HUDEP-2 (cell line): ENCODE results near the gene PDZD4.

Source experiments
- DNase-seq, 76 experiments: peaks; one replicate each; lab custom pipeline; 2025; ENCODE audit not compliant: unreplicated experiment in 76 of 76; lab: John Stamatoyannopoulos, UW

Gene PDZD4

DNA sequence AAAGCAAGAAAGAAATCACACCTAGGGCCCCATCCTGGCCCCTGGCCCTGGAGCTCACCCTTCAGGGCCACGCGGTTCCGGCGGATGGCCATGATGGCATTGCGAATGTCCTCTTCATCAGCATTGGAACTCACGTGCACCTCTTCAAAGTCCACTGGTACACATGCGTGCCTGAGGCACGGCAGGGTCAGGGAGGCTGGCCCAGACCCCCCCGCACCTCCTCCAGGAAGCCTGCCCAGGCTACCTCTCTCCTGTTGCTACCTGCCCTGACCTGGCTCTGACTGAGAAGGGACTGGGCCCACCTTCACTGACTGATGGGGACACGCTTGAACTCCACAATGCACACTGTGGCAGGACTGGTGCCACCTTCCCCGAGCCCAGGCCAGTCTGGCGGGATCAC lies 40.7 kb downstream of the PDZD4 start:
- DNase-seq, result no peak

DNA sequence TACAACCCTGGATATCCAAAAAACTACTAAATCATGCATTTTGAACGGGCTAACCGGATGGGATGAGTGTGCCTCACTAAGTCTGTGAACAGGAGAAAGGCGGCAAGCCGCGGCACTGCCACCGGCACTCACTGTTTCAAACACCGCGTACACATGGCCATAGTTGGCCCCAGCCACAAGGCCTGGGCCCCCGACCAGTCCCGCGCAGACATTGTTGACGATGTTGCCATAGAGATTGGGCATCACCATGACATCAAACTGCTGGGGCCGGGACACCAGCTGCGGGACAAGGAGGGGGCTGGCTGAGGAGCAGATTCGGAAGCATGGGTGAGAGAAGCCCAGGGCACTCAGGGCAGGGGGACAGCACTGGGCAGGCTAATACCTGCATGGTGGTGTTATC lies 43.7 kb downstream of the PDZD4 start:
- no peak for DNase-seq

DNA sequence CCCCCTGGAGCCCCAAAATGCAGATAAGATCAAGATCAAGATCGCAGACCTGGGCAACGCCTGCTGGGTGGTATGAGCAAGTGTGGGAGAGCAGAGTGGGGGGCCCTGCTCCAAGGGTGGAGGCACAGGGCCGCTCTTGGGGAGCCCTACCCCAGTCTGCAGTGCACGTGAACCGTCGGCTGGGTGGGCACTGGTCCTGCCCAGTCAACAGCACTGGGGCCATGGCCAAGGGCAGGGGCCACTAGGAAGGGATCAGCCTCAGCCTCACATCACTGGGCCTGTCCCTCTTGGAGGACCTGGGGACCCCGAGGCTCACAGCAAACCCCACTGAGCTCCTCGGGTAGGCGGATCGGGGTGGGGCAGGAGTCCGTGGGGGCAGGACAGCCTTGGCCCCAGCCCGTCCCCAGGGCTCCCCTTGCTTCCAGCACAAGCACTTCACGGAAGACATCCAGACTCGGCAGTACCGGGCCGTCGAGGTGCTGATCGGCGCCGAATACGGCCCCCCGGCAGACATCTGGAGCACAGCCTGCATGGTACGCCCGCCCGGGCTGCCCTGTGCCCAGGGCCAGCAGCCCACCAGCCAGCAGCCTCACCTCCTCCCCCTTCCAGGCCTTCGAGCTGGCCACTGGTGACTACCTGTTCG lies 45.9 kb downstream of the PDZD4 start:
- DNase-seq, result no peak

DNA sequence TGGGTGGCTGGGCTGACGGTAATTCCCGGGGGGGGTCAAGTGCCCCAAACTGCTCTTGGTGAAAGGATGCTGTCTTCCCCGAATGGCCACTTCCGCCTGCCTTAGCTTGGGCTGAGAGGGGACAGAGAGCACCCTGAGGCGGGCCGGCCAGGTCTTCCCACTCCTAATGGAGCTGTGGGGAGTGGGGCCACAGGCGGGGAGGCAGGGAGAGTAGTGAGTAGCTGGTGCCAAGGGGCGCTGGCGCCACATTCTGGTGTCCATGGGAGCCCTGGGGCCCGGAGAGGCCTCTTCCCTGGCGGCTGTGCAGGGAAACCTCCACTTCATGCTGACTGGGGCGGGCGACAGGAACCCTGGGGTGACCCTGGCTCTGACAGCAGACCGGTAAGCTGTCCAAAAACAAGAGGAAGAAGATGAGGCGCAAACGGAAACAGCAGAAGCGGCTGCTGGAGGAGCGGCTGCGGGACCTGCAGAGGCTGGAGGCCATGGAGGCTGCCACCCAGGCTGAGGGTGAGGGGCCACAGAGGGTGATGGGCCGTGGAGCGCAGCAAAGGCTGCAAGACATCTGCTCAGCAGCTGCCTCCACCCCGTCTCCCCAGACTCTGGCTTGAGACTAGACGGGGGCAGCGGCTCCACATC lies 46.8 kb downstream of the PDZD4 start:
- DNase-seq, result no peak

DNA sequence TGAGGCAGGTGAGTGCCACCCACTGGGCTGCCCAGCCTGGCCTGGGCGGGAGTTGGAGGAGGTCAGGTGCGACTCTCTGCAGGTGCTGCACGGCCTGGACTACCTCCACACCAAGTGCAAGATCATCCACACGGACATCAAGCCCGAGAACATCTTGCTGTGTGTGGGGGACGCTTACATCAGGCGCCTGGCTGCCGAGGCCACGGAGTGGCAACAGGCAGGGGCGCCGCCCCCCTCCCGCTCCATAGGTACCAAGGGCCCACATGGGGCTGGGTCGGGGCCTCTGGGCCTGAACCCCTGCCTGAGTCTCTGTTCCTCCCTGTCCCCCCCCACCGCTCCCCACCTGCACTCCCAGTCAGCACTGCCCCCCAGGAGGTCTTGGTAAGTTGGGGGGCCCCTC lies 47.5 kb downstream of the PDZD4 start:
- DNase-seq, result no peak

DNA sequence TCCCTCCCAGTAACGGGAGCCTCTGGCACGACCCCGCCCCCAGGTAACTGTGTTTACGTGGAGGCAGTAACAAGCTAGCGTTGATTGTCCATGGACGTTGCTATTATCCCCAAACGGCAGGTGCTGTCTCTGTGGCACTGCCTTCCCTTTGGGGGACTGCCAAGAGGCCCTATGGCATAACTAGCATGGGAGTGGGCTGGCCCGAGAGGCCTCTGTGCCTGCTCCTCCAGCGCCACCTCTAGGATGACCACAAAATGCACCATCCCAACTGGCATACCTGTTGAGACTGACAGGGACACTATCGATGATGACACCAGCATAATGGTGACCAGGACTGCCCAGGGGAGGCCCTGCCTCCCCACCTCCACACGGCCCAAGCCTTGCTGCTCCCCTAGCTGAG lies 48.0 kb downstream of the PDZD4 start:
- peak in 5 of 76 experiments; percentile 1 to 14 (median 8) for DNase-seq

DNA sequence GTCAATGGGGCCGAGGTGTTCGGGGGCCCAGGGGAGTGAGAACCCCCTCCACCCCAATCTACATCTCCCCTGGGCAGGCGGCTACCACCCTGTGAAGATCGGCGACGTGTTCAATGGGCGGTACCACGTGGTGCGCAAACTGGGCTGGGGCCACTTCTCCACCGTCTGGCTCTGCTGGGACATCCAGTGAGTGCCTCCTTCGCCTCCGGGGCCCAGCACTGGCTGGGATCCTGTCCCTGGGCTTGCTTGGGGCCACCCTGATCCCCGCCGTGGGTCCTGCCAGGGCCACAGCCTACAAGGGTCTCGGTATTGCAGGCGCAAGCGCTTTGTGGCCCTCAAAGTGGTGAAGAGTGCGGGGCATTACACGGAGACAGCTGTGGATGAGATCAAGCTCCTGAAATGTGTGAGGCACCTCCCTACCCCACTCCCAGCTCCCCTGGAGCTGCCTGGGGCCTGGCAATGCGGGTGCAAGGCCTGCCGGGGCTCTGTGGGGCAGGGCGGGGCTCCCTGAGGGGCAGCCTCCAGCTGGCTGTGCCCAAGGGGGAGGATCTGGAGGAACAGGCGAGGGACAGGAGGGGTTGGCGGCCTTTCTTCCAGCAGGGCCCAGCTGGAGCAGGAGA lies 48.8 kb downstream of the PDZD4 start:
- DNase-seq, result peak in 1 of 76 experiments; percentile 2

DNA sequence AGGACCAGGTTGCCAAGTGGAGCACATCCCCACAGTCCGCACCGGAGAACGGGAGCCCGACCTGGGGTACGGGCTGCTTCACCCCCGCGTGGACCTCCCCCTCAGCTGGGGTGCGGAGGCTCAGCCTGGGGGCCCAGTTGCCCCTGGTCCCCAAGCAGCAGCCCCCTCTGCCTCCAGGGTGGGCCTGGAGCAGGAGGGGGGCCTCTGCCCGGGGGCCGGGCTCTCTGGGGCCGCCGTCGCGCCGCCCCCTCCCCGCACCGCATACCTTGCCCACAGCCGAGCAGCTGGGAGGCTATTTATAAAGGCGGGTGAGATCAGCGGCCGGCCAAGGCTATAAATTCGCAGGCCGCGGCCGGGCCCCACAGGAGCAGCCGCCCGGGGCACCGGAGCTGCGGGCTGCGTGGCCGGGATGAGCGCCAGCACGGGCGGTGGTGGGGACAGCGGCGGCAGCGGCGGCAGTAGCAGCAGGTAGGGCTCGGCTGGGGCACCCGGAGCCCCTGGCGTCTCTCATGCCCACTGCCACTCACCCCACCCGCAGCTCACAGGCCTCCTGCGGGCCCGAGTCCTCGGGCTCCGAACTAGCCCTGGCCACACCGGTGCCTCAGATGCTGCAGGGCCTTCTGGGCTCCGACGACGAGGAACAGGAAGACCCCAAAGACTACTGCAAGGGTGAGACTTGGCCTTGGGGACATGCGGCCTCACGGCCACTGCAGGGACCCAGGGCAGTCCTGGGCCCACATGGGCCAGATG lies 49.5 kb downstream of the PDZD4 start, which contains the start of gene SRPK3:
TSS of gene SRPK3 (plus strand) at position 364 of the 750 bp plus-strand sequence. CDS start at position 410, 46 bp downstream.
- no peak for DNase-seq

DNA sequence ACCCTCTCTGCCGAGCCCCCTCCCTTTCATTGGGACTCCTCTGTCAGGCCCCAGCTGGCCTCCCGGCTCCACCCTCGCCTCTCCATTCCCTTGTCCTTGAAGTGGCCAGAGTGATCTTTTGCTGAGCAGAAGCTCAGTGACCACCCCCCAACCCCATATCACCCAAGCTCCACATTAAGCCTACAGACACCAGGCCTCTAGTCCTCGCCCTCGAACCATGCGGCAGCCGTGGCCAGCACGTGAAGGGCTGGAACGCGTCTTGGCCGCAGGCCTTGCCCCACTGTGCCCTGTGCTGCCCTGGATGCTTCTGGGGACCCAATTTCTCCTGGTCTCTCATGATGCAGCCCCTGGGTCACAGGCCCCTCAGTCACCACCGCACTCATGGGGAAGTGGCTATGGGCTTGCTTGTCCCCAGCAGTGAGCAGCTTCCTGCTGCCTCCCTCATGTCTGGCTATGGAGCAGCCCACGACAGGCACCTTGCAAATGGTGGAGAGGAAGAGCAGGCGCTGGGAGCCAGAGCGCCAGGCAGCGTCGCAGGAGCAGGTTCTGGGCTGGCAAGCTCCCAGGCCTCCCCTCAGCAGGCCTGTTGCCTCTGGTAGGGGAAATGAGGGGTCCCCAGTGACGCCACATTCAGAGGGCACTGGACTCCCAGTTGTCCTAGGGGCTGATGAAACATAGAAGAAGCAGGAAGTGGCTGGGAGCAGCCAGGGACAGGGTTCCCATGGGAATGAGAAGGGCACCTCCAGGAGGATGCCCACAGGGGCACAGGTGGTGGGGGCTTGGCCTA lies 50.3 kb downstream of the PDZD4 start:
- no peak for DNase-seq

DNA sequence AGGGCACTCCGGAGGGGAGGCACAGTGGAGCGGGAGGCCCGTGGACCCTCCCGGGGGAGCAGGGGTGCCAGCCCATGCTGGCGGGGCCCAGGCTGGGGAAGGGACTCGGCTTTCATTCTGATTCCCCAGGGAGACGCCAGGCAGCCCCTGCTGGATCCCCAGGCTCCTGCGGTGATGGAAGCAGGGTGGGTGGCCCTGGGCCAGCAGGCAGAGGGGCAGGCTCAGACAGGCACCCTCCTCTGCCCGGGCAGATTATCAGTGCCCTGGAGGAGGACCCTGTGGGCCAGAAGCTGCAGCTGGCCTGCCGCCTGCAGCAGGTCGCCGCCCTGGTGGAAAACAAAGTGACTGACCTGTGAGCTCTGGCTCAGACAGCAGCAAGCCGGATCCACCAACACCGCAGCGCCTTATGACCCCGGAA lies 51.7 kb downstream of the PDZD4 start:
- DNase-seq, result peak in 7 of 76 experiments; percentile 1 to 24 (median 18)

DNA sequence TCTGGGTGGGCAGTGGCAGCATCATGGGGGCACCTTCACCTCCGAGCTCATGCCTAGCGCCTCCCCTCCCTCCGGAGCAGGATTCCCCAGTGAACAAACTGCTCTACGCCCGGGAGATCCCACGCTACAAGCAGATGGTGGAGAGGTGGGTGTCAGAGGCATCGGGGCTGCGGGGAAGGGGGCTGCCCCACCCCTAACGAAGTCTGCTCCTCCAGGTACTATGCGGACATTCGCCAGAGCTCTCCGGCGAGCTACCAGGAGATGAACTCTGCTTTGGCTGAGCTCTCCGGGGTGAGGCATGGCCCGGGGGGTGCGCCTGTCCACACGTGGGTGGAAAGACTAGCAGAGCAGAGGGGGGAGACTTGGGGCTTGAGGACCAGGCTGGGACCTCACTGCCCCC lies 52.2 kb downstream of the PDZD4 start:
- DNase-seq, result no peak

DNA sequence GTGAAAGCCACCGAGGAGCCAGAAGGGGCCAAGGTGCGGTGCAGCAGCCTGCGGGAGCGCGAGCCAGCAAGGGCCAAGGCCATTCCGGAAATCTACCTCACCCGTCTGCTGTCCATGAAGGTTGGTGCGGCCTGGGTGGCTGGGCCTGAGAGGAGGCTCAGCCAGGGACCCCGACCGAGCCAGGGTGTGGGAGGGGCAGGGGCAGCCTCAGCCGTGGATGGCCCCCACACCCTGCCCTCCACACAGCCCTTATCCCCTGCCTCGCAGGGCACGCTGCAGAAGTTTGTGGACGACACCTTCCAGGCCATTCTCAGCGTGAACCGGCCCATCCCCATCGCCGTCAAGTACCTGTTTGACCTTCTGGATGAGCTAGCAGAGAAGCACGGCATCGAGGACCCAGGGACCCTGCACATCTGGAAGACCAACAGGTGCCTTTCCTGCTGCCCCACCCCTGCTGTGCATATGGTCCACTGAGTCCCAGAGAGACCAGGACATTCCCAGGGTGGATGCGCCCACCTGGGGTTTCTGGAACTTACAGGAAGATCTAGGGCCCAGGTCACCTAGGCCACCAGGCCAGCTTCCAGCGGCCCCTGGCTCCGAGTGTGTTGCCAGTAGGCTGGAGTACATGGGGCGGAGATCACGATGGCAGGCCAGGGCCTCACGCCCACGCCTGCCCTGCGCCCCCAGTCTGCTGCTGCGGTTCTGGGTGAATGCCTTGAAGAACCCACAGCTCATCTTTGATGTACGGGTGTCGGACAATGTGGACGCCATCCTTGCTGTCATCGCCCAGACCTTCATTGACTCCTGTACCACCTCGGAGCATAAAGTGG lies 52.9 kb downstream of the PDZD4 start:
- no peak for DNase-seq

DNA sequence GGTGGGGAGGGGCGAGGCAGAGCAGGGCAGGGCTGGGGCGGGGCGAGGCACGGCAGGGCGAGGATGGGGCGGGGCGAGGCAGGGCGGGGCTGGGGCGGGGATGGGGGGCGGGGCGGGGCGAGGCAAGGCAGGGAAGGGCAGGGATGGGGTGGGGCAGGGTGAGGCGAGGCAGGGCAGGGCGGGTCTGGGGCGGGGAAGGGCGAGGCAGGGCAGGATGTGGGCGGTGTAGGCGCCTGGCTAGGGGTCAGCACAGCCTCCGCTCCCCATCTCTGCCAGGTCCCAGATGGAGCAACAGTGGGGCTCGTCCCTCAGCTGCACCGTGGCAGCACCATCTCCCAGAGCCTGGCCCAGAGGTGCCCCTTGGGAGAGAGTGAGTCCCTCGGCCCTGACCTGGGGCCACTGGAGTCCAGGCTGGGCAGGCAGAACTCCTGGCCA lies 53.7 kb downstream of the PDZD4 start:
- DNase-seq, result peak in 1 of 76 experiments; percentile 13

DNA sequence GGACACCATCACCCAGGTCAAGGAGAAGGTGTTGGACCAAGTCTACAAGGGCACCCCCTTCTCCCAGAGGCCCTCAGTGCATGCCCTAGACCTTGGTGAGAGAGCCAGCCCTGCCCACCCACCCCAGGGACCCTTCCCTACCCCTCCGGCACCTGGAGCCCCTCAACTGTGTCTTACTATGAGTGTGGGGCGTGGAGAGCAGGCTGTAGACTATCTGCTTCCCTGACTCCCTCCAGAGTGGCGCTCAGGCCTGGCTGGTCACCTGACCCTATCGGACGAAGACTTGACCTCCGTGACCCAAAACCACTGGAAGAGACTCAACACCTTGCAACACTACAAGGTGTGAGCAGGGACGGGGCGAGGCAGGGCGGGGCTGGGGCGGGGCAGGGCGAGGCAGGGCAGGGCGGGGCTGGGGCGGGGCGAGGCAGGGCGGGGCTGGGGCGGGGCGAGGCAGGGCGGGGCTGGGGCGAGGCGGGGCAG lies 54.2 kb downstream of the PDZD4 start:
- DNase-seq, result no peak

DNA sequence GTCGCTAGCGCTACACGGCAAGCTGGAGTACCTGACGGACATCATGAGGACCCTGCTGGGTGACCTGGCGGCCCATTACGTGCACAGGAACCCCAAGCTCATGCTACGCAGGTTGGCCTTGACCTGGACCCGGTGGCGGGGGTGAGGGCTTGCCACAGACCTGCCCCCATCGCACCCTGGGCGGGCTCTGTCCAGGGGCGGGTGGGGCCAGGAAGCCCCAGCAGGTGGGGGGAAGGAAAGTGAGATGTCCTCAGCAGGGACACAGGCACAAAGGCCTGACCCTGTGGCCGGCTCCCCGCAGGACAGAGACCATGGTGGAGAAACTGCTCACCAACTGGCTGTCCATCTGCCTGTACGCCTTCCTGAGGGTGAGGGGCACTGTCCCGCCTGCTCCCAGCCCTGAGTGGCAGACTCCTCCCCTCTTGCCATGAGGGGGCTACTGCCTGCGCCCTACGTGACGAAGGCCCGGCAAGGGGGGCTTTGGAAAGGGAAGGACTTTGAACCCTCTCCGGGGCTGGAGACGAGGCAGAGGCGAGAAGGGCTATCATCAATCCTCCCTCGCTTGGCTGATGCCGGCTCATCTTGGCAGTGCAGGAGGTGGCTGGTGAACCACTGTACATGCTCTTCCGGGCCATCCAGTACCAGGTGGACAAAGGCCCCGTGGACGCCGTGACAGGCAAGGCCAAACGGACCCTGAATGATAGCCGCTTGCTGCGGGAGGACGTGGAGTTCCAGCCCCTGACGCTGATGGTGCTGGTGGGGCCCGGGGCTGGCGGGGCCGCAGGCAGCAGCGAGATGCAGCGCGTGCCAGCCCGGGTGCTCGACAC lies 54.8 kb downstream of the PDZD4 start:
- DNase-seq, result no peak

DNA sequence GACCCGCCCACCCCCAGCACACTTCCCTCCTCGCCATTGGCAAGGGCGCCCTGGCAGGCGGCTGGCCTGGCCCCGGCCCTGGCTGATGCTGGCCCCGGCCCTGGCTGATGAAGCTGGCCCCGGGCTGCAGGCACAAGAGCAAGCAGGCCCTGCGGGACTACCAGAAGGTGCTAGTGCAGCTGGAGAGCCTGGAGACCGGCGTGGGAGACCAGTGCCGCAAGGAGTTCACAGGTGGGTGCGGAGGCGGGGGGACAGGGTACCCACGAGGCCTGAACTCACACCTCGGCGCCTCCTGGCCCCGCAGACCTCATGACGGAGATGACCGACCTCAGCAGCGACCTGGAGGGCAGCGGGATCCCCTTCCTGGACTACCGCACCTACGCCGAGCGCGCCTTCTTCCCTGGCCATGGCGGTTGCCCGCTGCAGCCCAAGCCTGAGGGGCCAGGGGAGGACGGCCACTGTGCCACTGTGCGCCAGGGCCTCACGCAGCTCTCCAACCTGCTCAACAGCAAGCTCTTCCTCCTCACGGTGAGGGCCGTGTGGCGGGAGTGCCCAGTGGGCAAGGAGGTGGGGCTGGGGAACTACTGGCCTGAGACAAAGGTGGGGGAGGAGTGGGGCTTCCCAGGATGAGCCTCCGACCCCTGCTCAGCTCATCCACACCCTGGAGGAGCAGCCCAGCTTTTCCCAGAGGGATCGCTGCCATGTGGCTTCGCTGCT lies 55.6 kb downstream of the PDZD4 start:
- DNase-seq, result no peak

DNA sequence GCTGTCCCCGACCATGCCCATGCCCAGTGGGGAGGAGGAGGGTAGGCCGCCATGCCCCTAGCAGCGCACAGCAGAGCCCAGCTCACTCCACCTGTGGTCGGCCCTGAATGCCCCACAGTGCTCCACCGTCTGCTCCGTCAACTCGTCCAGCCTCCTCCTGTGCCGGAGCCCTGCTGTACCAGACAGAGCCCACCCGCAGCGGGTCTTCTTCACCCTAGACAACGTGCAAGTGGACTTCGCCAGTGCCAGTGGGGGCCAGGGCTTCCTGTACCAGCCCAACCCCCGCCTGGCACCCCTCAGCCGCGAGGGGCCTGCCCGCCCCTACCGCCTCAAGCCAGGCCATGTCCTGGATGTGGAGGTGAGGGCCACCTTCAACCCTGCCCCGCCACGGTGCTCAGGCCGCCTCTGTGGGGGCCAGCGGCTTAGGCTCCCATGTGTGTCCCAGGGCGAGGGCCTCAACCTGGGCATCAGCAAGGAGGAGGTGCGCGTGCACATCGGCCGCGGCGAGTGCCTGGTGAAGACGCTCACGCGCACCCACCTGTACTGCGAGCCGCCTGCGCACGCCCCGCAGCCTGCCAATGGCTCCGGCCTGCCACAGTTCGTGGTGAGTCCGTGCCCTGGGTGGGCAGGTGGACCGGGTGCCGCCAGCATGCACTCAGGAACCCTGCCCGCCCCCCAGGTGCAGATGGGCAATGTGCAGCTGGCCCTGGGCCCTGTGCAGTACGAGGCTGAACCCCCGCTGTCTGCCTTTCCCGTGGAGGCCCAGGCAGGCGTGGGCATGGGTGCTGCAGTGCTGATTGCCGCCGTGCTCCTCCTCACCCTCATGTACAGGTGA lies 56.4 kb downstream of the PDZD4 start:
- no peak for DNase-seq
